ENCODE results near the gene GAS1.

DNA sequence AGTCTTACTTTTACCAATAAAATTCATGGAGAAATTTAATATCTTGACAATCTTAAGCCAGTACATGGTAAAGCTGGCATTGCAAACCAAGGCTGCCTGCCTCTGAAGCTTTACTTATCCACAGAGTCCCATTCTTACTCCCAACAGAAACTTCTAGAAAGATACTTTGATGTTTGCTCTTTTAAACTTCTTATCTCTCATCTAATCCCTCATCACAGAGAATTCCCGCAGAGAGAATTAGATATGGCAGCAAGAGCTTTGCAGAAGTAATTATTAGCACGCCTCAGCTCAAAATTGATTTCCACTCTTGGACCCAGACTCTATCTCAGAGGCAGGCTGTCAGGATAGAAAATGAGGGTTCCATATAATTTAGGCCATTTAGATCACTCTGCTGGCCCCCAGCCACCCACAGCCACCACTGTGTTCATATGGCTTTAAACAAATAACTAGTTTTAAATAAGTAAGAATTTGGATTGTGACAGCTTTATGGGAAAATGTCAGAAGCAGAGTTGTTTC, 37.9 kb upstream of the GAS1 start:
- TF ChIP-seq, protein P1, sequence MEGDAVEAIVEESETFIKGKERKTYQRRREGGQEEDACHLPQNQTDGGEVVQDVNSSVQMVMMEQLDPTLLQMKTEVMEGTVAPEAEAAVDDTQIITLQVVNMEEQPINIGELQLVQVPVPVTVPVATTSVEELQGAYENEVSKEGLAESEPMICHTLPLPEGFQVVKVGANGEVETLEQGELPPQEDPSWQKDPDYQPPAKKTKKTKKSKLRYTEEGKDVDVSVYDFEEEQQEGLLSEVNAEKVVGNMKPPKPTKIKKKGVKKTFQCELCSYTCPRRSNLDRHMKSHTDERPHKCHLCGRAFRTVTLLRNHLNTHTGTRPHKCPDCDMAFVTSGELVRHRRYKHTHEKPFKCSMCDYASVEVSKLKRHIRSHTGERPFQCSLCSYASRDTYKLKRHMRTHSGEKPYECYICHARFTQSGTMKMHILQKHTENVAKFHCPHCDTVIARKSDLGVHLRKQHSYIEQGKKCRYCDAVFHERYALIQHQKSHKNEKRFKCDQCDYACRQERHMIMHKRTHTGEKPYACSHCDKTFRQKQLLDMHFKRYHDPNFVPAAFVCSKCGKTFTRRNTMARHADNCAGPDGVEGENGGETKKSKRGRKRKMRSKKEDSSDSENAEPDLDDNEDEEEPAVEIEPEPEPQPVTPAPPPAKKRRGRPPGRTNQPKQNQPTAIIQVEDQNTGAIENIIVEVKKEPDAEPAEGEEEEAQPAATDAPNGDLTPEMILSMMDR (IDR thresholded peaks at IDR 0.05): no peak
- TF ChIP-seq POLR2A (IDR thresholded peaks at IDR 0.05): no peak
